Stomach (tissue), 19 donors: ENCODE results near the gene GDPD2. TPM values are rescaled to one million over a fixed set of nuclear protein-coding genes. Genes with fewer than 3 reads are reported as not detected.
"Not testable (repeated sequence)": the region's sequence is repeated elsewhere in the genome, so short reads cannot be mapped to it uniquely, and the experiment has no call there.

Experiments
- DNase-seq, 2 donors: peaks; one replicate each; pipeline versions ENCODE4 v3.0.0 to v3.0.0-alpha.2; 2013 to 2019
- H3K27ac ChIP-seq, 5 donors: fragments of 200-600 bp in 4 of 5; sonication (generic) in 4 of 5; one replicate each; pipeline ENCODE4 v1.5.1; 2013 to 2019; ENCODE audit warnings: mild to moderate bottlenecking in 1 of 5, moderate library complexity in 1 of 5
- H3K27me3 ChIP-seq, 3 donors: fragments of 200-600 bp; sonication (generic); one replicate each; pipeline ENCODE4 v1.5.1; 2017 to 2019; ENCODE audit warnings: mixed run types in 1 of 3
- H3K36me3 ChIP-seq, 4 donors: fragments of 200-600 bp; sonication (generic); 1 replicate in 3 of 4; 2 replicates in 1 of 4; pipeline ENCODE4 v1.5.1; 2016 to 2019
- H3K4me1 ChIP-seq, 4 donors: fragments of 200-600 bp; sonication (generic); one replicate each; pipeline ENCODE4 v1.5.1; 2016 to 2019
- H3K4me3 ChIP-seq, 4 donors: fragments of 200-600 bp; sonication (generic) in 3 of 4; one replicate each; pipeline ENCODE4 v1.5.1; 2016 to 2019; ENCODE audit warnings: mild to moderate bottlenecking in 1 of 4
- H3K9me3 ChIP-seq, 4 donors: fragments of 200-600 bp; sonication (generic); one replicate each; pipeline ENCODE4 v1.5.1; 2016 to 2019
- EP300 ChIP-seq: sonication (generic); formaldehyde crosslinking; IDR thresholded peaks from one replicate; pipeline ENCODE4 v1.6.1; 2017; ENCODE audit warnings: antibody characterized with exemption
- POLR2A ChIP-seq, 4 donors: fragments of 450-650 bp; IDR thresholded peaks; one replicate each; pipeline ENCODE4 v1.6.1; 2016; ENCODE audit warnings: antibody characterized with exemption in 4 of 4, control low read depth in 2 of 4, mild to moderate bottlenecking in 1 of 4, moderate library complexity in 1 of 4
- POLR2AphosphoS5 ChIP-seq, 3 donors: sonication (generic); formaldehyde crosslinking; IDR thresholded peaks; one replicate each; pipeline ENCODE4 v1.6.1; 2016; ENCODE audit warnings: antibody characterized with exemption in 3 of 3
- WGBS, 5 donors: extraction: QIAGEN DNeasy Blood & Tissue Kit in 3 of 5; methylation state at CpG; one replicate each; pipeline versions ENCODE4 v1.1.5 to v1.1.7; 2013 to 2018; 5-methylcytosine and 5-hydroxymethylcytosine counted together
- intact Hi-C: fragments of 100-400 bp; cut with DNase I; formaldehyde crosslinking; loops from one replicate; pipeline ENCODE4 v1.15.1; 2023; ENCODE audit warnings: low total_unique reads
- long read RNA-seq, 10 donors: transcript quantifications; one replicate each; lab custom pipeline, GENCODE V29; 2026
- polyA plus RNA-seq, 3 donors: library from polyadenylated mRNA; stranded (reverse); fragments of 200-250 nt; gene quantifications; one replicate each; pipeline ENCODE4 v1.2.3, GENCODE V29; 2013
- total RNA-seq, 5 donors: library from RNA; depleted of rRNA; stranded (reverse); fragments of >200 nt; gene quantifications; one replicate each; pipeline versions ENCODE4 v1.1.0 to v1.2.3, GENCODE V29; 2014 to 2016
- TF ChIP-seq, protein P1 (sequence below), 7 experiments: fragments of 450-650 bp in 4 of 7; fragments of 200-600 bp in 3 of 7; sonication (generic) in 3 of 7; IDR thresholded peaks; one replicate each; pipeline ENCODE4 v1.5.1; 2016 to 2019; ENCODE audit warnings: antibody characterized with exemption in 7 of 7, control low read depth in 2 of 7, mild to moderate bottlenecking in 1 of 7
- donor health status: healthy with polysubstance abuse.
- donor health status: Bipolar disorder and iron deficiency.
- donor health status: healthy.

The GDPD2 gene, protein sequence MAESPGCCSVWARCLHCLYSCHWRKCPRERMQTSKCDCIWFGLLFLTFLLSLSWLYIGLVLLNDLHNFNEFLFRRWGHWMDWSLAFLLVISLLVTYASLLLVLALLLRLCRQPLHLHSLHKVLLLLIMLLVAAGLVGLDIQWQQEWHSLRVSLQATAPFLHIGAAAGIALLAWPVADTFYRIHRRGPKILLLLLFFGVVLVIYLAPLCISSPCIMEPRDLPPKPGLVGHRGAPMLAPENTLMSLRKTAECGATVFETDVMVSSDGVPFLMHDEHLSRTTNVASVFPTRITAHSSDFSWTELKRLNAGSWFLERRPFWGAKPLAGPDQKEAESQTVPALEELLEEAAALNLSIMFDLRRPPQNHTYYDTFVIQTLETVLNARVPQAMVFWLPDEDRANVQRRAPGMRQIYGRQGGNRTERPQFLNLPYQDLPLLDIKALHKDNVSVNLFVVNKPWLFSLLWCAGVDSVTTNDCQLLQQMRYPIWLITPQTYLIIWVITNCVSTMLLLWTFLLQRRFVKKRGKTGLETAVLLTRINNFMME
- 10 to 100 TPM in 1 of 5 donors, 1 to 10 TPM in 1, not detected in 3; 1.3 to 18.2 TPM for total RNA-seq
- polyA plus RNA-seq: under 1 TPM in 1 of 3 donors, not detected in 2; 0.18 TPM
- long read RNA-seq, donor 1, partial matches to known transcripts: 0 of 2 reads
- long read RNA-seq, donor 1, other reads (novel, unspliced or antisense): 0 of 2 reads
- long read RNA-seq, donor 2, partial matches to known transcripts: 0 of 3 reads
- long read RNA-seq, donor 2, other reads (novel, unspliced or antisense): 0 of 3 reads
- long read RNA-seq, donor 3: 0 reads
- long read RNA-seq, donor 4: 0 reads
- long read RNA-seq, donor 5: 0 reads
- long read RNA-seq, donor 6, partial matches to known transcripts: 0 of 4 reads
- long read RNA-seq, donor 6, other reads (novel, unspliced or antisense): 0 of 4 reads
- long read RNA-seq, donor 7, partial matches to known transcripts: 0 of 1 reads
- long read RNA-seq, donor 7, other reads (novel, unspliced or antisense): 0 of 1 reads
- long read RNA-seq, donor 8: 0 reads
- long read RNA-seq, donor 9: 0 reads
- long read RNA-seq, donor 10: 0 reads

DNA sequence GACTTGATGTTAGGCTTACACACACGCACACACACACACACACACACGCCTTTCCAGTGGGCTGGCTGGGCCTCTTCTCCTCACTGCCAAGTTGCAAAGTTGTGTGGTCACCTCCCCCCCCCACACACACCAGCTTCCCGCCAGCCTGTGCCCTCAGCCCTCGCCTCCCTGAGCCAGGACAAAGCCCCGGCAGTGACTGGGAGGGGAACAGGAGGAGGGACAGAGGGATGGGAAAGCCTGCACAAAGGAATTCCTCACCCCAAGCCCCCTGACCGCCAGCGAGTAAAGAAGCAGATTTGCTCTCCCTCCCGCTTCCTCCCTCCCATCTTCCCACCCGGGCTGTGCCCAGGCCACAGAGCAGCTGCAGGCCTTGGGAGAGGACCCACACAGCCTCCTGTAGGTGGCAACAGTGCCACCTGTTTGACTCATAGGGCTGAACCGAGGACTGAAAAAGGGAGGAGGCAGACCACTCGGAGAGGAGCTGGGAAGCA lies at the start of gene GDPD2:
GDPD2 (plus strand) TSS at position 464 of the 491 bp plus-strand sequence. CDS start 1,671 bp downstream, outside the sequence.
- Histone ChIP-seq H3K36me3 (no peaks in the 10 kb centered on the region), H3K27me3 (peaks cover 0 to 20% (median 5%) of the 10 kb centered on the region in 3 donors), H3K9me3 (no peaks in the 10 kb centered on the region), H3K4me3 (no peak within 1 kb of the TSS), H3K27ac (no peak within 1 kb of the TSS), H3K4me1 (no peaks in the 10 kb centered on the region)
- TF ChIP-seq POLR2A (IDR thresholded peaks at IDR 0.05): no peak
- TF ChIP-seq, protein P1, sequence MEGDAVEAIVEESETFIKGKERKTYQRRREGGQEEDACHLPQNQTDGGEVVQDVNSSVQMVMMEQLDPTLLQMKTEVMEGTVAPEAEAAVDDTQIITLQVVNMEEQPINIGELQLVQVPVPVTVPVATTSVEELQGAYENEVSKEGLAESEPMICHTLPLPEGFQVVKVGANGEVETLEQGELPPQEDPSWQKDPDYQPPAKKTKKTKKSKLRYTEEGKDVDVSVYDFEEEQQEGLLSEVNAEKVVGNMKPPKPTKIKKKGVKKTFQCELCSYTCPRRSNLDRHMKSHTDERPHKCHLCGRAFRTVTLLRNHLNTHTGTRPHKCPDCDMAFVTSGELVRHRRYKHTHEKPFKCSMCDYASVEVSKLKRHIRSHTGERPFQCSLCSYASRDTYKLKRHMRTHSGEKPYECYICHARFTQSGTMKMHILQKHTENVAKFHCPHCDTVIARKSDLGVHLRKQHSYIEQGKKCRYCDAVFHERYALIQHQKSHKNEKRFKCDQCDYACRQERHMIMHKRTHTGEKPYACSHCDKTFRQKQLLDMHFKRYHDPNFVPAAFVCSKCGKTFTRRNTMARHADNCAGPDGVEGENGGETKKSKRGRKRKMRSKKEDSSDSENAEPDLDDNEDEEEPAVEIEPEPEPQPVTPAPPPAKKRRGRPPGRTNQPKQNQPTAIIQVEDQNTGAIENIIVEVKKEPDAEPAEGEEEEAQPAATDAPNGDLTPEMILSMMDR (IDR thresholded peaks at IDR 0.05): peak in 2 of 7 experiments; percentile 8 to 33
- no peak for TF ChIP-seq EP300
- TF ChIP-seq POLR2AphosphoS5 (IDR thresholded peaks at IDR 0.05): no peak
- WGBS, 5 donors: 14 to 32% (median 16%) methylated on average over 5 to 11 of the region's 11 CpGs
- DNase-seq: peak; percentile 39 to 80
- intact Hi-C loops: no loop called here

DNA sequence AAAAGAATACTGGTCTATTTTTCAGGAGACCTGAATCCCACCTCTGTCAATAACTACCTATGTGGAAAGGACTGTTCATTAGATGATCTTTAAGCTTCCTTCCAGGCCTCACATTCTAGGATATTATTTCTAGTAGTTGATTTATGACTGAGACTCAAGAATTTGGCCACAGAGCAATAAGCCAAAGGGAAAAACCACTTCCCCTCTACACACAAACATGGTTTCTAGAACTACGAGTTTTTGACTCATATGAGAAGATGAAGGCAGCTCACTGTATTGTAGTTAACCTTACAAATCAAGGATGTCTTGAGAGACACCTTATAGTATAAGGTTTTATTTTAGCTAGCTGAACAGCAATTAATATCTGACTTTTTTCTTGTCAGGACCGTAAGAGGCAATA lies 36.9 kb upstream of the GDPD2 start:
- H3K4me1 ChIP-seq: no peaks in the 10 kb centered on the region
- TF ChIP-seq POLR2AphosphoS5 (IDR thresholded peaks at IDR 0.05): no peak
- no peak for TF ChIP-seq EP300
- TF ChIP-seq, protein P1 (IDR thresholded peaks at IDR 0.05): no peak
- TF ChIP-seq POLR2A (IDR thresholded peaks at IDR 0.05): no peak
- H3K27ac ChIP-seq: no peak overlapping the region
- intact Hi-C loops: no loop called here
- no peaks in the 10 kb centered on the region for H3K36me3 ChIP-seq
- no peaks in the 10 kb centered on the region for H3K9me3 ChIP-seq
- no peaks in the 10 kb centered on the region for H3K27me3 ChIP-seq
- 68 to 85% (median 78%) methylated on average over 2 of the region's 2 CpGs for WGBS, 5 donors
- no peak overlapping the region for H3K4me3 ChIP-seq
- no peak for DNase-seq

DNA sequence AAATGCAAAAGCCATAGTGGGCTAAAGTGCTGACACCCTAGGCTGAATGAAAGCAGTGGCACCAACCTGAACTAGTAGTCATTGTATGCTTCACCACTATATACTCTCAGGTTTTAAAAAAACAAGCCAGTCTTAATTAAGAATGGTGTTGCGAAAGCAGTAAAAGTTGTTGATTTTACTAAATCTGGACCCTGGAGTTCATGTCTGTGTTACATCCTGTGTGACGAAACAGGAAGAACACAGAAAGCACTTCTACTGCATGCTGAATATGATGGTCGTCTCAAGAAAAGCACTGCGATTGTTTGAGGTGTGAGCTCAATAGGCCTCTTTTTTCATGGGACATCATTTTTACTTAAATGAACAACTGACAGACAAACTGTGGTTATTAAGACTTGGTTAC lies 24.2 kb upstream of the GDPD2 start:
- intact Hi-C loops: no loop called here
- peak in 1 of 2 donors; percentile 21 for DNase-seq
- Histone ChIP-seq H3K36me3 (no peaks in the 10 kb centered on the region), H3K4me3 (no peak overlapping the region), H3K27ac (no peak overlapping the region), H3K9me3 (peaks cover 0 to 6% (median 2%) of the 10 kb centered on the region in 4 donors), H3K4me1 (no peaks in the 10 kb centered on the region), H3K27me3 (no peaks in the 10 kb centered on the region)
- TF ChIP-seq POLR2AphosphoS5 (IDR thresholded peaks at IDR 0.05): no peak
- TF ChIP-seq, protein P1 (IDR thresholded peaks at IDR 0.05): no peak
- TF ChIP-seq POLR2A (IDR thresholded peaks at IDR 0.05): no peak
- TF ChIP-seq EP300: no peak
- WGBS, 5 donors: 46 to 82% (median 66%) methylated on average over 4 of the region's 4 CpGs

DNA sequence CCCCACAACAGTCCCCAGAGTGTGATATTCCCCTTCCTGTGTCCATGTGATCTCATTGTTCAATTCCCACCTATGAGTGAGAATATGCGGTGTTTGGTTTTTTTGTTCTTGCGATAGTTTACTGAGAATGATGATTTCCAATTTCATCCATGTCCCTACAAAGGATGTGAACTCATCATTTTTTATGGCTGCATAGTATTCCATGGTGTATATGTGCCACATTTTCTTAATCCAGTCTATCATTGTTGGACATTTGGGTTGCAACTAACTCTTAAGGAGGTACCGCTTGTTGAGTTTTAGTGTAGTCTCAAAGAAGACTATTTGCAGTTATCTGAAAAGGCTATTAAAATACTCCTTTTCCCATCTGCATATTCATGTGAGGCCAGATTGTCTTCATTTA lies 22.9 kb upstream of the GDPD2 start:
- intact Hi-C loops, H3K4me3 ChIP-seq, H3K27me3 ChIP-seq, H3K9me3 ChIP-seq, DNase-seq, H3K36me3 ChIP-seq, H3K27ac ChIP-seq, H3K4me1 ChIP-seq: not testable (repeated sequence)
- 82 to 100% (median 97%) methylated on average over 1 to 3 of the region's 3 CpGs for WGBS, 5 donors
